HCT116 (cell line): ENCODE data around the gene CREG2. TPM values are rescaled to one million over a fixed set of nuclear protein-coding genes. Genes with fewer than 3 reads are reported as not detected.

Experiments
- ATAC-seq: fragments of 200-7000 bp; cut with Tn5 transposase; 2 replicates; pipeline ENCODE4 v1.9.1; 2020; ENCODE audit warnings: mild to moderate bottlenecking, moderate library complexity
- BruUV-seq: library from RNA; stranded (reverse); fragments of 400-500 nt; replicated peaks from 2 replicates; lab custom pipeline; 2021; lab: Mats Ljungman, UMichigan
- CTCF ChIA-PET: fragments of 300-600 bp; sonication (Branson Sonifier 250); formaldehyde crosslinking; loops from one replicate; lab custom pipeline; 2021; ENCODE audit warnings: antibody characterized with exemption; lab: Charles Lee
- POLR2A ChIA-PET: fragments of 300-600, 350-600 bp; sonication (Branson Sonifier 250); formaldehyde crosslinking; loops from one replicate; lab custom pipeline; 2021; ENCODE audit warnings: antibody characterized with exemption; lab: Charles Lee
- RAD21 ChIA-PET, 2 experiments: fragments of 300-600 bp; sonication (Branson Sonifier 250); formaldehyde crosslinking; loops; one replicate each; lab custom pipeline; 2023; ENCODE audit warnings: low total read pairs in 2 of 2; ENCODE audit not compliant: uncharacterized antibody in 2 of 2, unreplicated experiment in 2 of 2, low non-redundant PET in 1 of 2; lab: Charles Lee
- DNase-seq: peaks from one replicate; pipeline ENCODE4 v3.0.0-alpha.2; 2010; ENCODE audit warnings: low read depth, low spot score
- H2AFZ ChIP-seq: fragments of 200-600 bp; shearing (Covaris generic), sonication (generic); 2 replicates; pipeline ENCODE4 v1.6.1; 2017; ENCODE audit warnings: low read depth, mixed run types, mixed read lengths, antibody characterized with exemption, low read length; ENCODE audit not compliant: poor library complexity, severe bottlenecking
- H3K27ac ChIP-seq: 2 replicates; pipeline ENCODE4 v1.5.1; 2012; ENCODE audit warnings: low read depth, low read length
- H3K27me3 ChIP-seq: fragments of 200-600 bp; sonication (generic); 2 replicates; pipeline ENCODE4 v1.6.1; 2016; ENCODE audit warnings: mixed run types, low read length, mixed read lengths; ENCODE audit not compliant: insufficient read depth
- H3K36me3 ChIP-seq, 2 experiments: fragments of 200-500 bp in 1 of 2; fragments of 200-600 bp in 1 of 2; sonication (Bioruptor generic) in 1 of 2; sonication (generic) in 1 of 2; 2 replicates each; pipeline versions ENCODE4 v1.5.1 to v1.6.1; 2014 to 2016; ENCODE audit warnings: low read length in 2 of 2, inconsistent platforms in 1 of 2, mixed read lengths in 1 of 2, mixed run types in 1 of 2; ENCODE audit not compliant: insufficient read depth in 2 of 2, control insufficient read depth in 1 of 2
- H3K4me1 ChIP-seq, 2 experiments: fragments of 200-600 bp in 1 of 2; sonication (generic) in 1 of 2; 2 replicates each; pipeline versions ENCODE4 v1.5.1 to v1.6.1; 2012 to 2017; ENCODE audit warnings: low read length in 2 of 2, inconsistent platforms in 1 of 2, mild to moderate bottlenecking in 1 of 2, mixed read lengths in 1 of 2, mixed run types in 1 of 2, moderate library complexity in 1 of 2; ENCODE audit not compliant: insufficient read depth in 2 of 2, control insufficient read depth in 1 of 2
- H3K4me2 ChIP-seq: fragments of 200-600 bp; sonication (generic); 2 replicates; pipeline ENCODE4 v1.6.1; 2017; ENCODE audit warnings: mixed run types, low read length, mixed read lengths
- H3K4me3 ChIP-seq, 2 experiments: fragments of 200-600 bp in 1 of 2; sonication (generic) in 1 of 2; replicated peaks in 1 of 2; 2 replicates each; pipeline ENCODE4 v1.5.1; 2011 to 2016; ENCODE audit warnings: low read length in 2 of 2, control low read depth in 1 of 2, low read depth in 1 of 2, mild to moderate bottlenecking in 1 of 2, mixed read lengths in 1 of 2, mixed run types in 1 of 2
- H3K79me2 ChIP-seq: fragments of 200-600 bp; sonication (generic); 2 replicates; pipeline ENCODE4 v1.6.1; 2017; ENCODE audit warnings: mild to moderate bottlenecking, mixed run types, low read length, moderate library complexity, mixed read lengths; ENCODE audit not compliant: insufficient read depth
- H3K9ac ChIP-seq: fragments of 200-600 bp; sonication (generic); 2 replicates; pipeline ENCODE4 v1.6.1; 2016; ENCODE audit warnings: low read length, mixed read lengths
- H3K9me2 ChIP-seq: fragments of 200-600 bp; sonication (generic), shearing (Covaris generic); 2 replicates; pipeline ENCODE4 v1.6.1; 2017; ENCODE audit warnings: mixed run types, mild to moderate bottlenecking, moderate library complexity; ENCODE audit not compliant: insufficient read depth
- H3K9me3 ChIP-seq, 2 experiments: fragments of 200-500 bp in 1 of 2; fragments of 200-600 bp in 1 of 2; sonication (Bioruptor generic) in 1 of 2; sonication (generic) in 1 of 2; 2 replicates each; pipeline ENCODE4 v1.6.1; 2014 to 2017; ENCODE audit warnings: low read length in 2 of 2, mixed read lengths in 2 of 2, inconsistent platforms in 1 of 2, low read depth in 1 of 2, mild to moderate bottlenecking in 1 of 2, mixed run types in 1 of 2, moderate library complexity in 1 of 2; ENCODE audit not compliant: control insufficient read depth in 1 of 2, insufficient read depth in 1 of 2
- H4K20me1 ChIP-seq: fragments of 200-600 bp; sonication (generic), shearing (Covaris generic); 2 replicates; pipeline ENCODE4 v1.6.1; 2017; ENCODE audit warnings: mixed run types, mild to moderate bottlenecking, moderate library complexity; ENCODE audit not compliant: insufficient read depth
- ATF3 ChIP-seq: IDR thresholded peaks from 2 replicates; pipeline ENCODE4 v1.6.1; 2012
- CBX3 ChIP-seq: IDR thresholded peaks from 2 replicates; pipeline ENCODE4 v1.6.1; 2012; ENCODE audit warnings: low read depth
- CEBPB ChIP-seq: IDR thresholded peaks from 2 replicates; pipeline ENCODE4 v1.6.1; 2012; ENCODE audit warnings: low read depth
- CTCF ChIP-seq, 3 experiments: fragments of 200-600 bp in 1 of 3; sonication (generic) in 1 of 3; IDR thresholded peaks in 2 of 3; conservative IDR thresholded peaks in 1 of 3; 2 replicates each; pipeline ENCODE4 v1.5.1; 2012 to 2017; ENCODE audit warnings: low read depth in 2 of 3, low read length in 2 of 3, antibody characterized with exemption in 1 of 3, borderline replicate concordance in 1 of 3, control low read depth in 1 of 3, mild to moderate bottlenecking in 1 of 3, mixed read lengths in 1 of 3, mixed run types in 1 of 3, moderate library complexity in 1 of 3; ENCODE audit not compliant: insufficient read depth in 1 of 3
- EGR1 ChIP-seq: IDR thresholded peaks from 2 replicates; pipeline ENCODE4 v1.6.1; 2012; ENCODE audit warnings: low read depth
- ELF1 ChIP-seq: IDR thresholded peaks from 2 replicates; pipeline ENCODE4 v1.6.1; 2012; ENCODE audit warnings: low read depth, borderline replicate concordance
- EZH2 ChIP-seq: fragments of 200-600 bp; sonication (generic); IDR thresholded peaks from 2 replicates; pipeline ENCODE4 v1.6.1; 2017; ENCODE audit warnings: antibody characterized with exemption, mixed run types
- EZH2phosphoT487 ChIP-seq: fragments of 200-600 bp; IDR thresholded peaks from 2 replicates; pipeline ENCODE4 v1.6.1; 2018; ENCODE audit warnings: antibody characterized with exemption, borderline replicate concordance
- POLR2A ChIP-seq: IDR thresholded peaks from 2 replicates; pipeline ENCODE4 v1.7.0; 2011; ENCODE audit warnings: borderline replicate concordance; ENCODE audit not compliant: insufficient read depth, insufficient read length; ENCODE audit errors: extremely low read depth
- POLR2AphosphoS5 ChIP-seq: IDR thresholded peaks from 2 replicates; pipeline ENCODE4 v1.6.1; 2011; ENCODE audit warnings: mild to moderate bottlenecking, low read depth, low read length, moderate library complexity
- RAD21 ChIP-seq: IDR thresholded peaks from 2 replicates; pipeline ENCODE4 v1.6.1; 2012; ENCODE audit warnings: low read depth, mild to moderate bottlenecking
- REST ChIP-seq: IDR thresholded peaks from 2 replicates; pipeline ENCODE4 v1.6.1; 2012; ENCODE audit warnings: low read depth
- SIN3A ChIP-seq: IDR thresholded peaks from 2 replicates; pipeline ENCODE4 v1.6.1; 2012; ENCODE audit warnings: low read depth
- SP1 ChIP-seq: IDR thresholded peaks from 2 replicates; pipeline ENCODE4 v1.6.1; 2012; ENCODE audit warnings: low read depth
- TCF7L2 ChIP-seq: IDR thresholded peaks from 2 replicates; pipeline ENCODE4 v1.7.0; 2011; ENCODE audit warnings: borderline replicate concordance, inconsistent platforms; ENCODE audit not compliant: insufficient read depth, insufficient read length; ENCODE audit errors: extremely low read depth
- YY1 ChIP-seq: IDR thresholded peaks from 2 replicates; pipeline ENCODE4 v1.6.1; 2011; ENCODE audit warnings: low read length, low read depth, moderate library complexity, mild to moderate bottlenecking; ENCODE audit not compliant: insufficient replicate concordance; ENCODE audit errors: extremely low read depth
- ZFX ChIP-seq: fragments of 450-650 bp; IDR thresholded peaks from 2 replicates; pipeline ENCODE4 v1.6.1; 2017
- intact Hi-C: fragments of 100-400 bp; cut with micrococcal nuclease; formaldehyde crosslinking; loops from 2 replicates; pipeline ENCODE4 v1.10.0; 2022
- total RNA-seq: library from RNA; stranded (reverse); gene quantifications from one replicate; pipeline ENCODE4 v1.2.1, GENCODE V29; 2021; ENCODE audit not compliant: unreplicated experiment

The CREG2 gene
- total RNA-seq, 1 experiment from 2014 or later, result 0.12 TPM

- Histone ChIP-seq H3K4me2 (no peak overlapping the region), H3K36me3 (no peaks in the 10 kb centered on the region), H3K9ac (no peak overlapping the region), H3K9me2 (no peaks in the 10 kb centered on the region), H3K79me2 (no peaks in the 10 kb centered on the region), H3K9me3 (peaks cover 0 to 7% of the 10 kb centered on the region in 2 experiments; a peak in 1 of 4 replicates), H3K4me1 (peaks cover 11 to 18% of the 10 kb centered on the region in 2 experiments; a peak in 3 of 4 replicates), H3K4me3 (no peak overlapping the region), H2AFZ (no peak overlapping the region), H4K20me1 (no peaks in the 10 kb centered on the region), H3K27ac (no peak overlapping the region), H3K27me3 (no peaks in the 10 kb centered on the region)
- TF ChIP-seq EZH2phosphoT487, result no peak
- TF ChIP-seq CBX3, result no peak
- no peak for TF ChIP-seq CEBPB
- no peak for TF ChIP-seq SP1
- no peak for TF ChIP-seq ATF3
- TF ChIP-seq ZFX, result no peak
- TF ChIP-seq TCF7L2, result no peak
- no peak for TF ChIP-seq POLR2A
- no peak for TF ChIP-seq SIN3A
- TF ChIP-seq EZH2, result no peak
- TF ChIP-seq YY1, result no peak
- no peak for TF ChIP-seq POLR2AphosphoS5
- TF ChIP-seq CTCF (IDR thresholded peaks at IDR 0.05 in 2 of 3, conservative IDR thresholded peaks at IDR 0.05 in 1 of 3; ENCODE audit: borderline replicate concordance in 1 of 3, insufficient read depth in 1 of 3, low read depth in 2 of 3, low read length in 2 of 3), result no peak
- no peak for TF ChIP-seq ELF1
- no peak for TF ChIP-seq RAD21
- TF ChIP-seq REST, result no peak
- no peak for TF ChIP-seq EGR1
- BruUV-seq, result no TSS peak
- intact Hi-C loops, result loop anchor here (10.0 kb wide), 1 partner anchor 1114 kb away; no protein-coding TSS in a partner anchor
- ChIA-PET CTCF (interaction anchor here (1.3 kb wide), 1 partner anchor 11 kb away, joined by 3 read pairs; no protein-coding TSS in a partner anchor), RAD21 (no interaction called here), POLR2A (no interaction called here)
- ATAC-seq, result no peak
- no peak for DNase-seq
Measured at GRCh38 chr2:101330253-101330933, 56.9 kb downstream of the CREG2 start.
